SIG-M5 treated with dmso at 0.1 percent for 504 hours (cell line): ENCODE data around the gene DPP10.
"Not testable (repeated sequence)": the region's sequence is repeated elsewhere in the genome, so short reads cannot be mapped to it uniquely, and the experiment has no call there.

Source experiments
- DNase-seq: peaks from one replicate; lab custom pipeline; 2025; ENCODE audit not compliant: unreplicated experiment; lab: John Stamatoyannopoulos, UW

Gene DPP10

DNA sequence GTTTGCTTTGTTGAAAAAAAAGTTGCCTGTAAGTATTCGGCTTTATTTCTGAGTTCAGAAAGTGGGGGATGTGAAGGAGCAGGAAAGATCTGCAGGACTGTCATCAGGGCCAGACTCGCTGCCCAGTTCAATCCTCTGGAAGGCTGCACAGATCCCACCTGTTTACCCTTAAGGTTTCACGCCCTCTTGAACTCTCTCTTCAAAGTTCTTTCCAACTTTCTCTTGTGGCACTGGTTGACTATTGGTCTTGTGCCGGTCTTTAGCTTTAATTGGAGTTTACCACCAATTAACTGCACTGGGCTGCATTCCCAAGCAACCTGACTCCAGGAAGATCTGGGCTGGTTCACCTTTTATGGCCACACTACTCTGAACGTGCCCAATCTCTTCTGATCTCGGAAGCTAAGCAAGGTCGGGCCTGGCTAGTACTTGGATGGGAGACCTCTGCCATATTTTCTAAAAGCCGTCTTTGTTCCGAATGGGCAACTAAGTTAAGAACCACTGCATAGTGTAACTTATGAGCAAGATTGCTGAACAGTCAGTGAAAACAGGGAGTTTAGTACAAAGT, 495.0 kb downstream of the DPP10 start:
- no peak for DNase-seq

DNA sequence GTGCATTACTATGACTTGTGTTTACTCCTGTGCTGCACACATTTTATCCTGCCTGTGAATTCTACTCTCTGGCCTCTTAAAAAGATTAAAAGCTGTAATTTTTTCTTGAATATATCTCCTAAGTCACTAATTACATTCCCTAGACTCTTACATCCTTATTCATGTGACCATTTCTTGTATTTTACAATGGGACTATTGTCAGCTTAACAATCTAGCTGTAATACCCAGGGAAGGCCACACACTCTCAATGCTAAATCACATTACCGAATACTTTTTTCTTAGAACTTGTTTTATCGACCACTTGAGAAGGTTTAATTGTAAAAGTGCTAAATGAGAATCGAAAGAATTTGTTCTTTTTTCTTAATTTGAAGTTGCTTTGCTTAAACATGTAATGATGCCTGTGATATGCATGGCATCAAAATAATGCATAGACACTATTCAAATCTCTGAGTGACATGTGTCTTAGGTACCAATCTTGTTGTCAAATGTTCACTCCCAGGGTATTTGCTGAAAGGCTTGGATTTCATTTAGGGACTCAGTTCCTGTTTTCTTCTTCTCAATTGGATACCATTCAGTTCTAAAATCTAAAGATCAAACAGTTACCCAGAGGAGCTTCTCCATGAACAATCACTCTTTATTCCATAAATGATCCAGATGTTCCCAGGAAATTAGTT, 498.5 kb downstream of the DPP10 start:
- DNase-seq, result no peak

DNA sequence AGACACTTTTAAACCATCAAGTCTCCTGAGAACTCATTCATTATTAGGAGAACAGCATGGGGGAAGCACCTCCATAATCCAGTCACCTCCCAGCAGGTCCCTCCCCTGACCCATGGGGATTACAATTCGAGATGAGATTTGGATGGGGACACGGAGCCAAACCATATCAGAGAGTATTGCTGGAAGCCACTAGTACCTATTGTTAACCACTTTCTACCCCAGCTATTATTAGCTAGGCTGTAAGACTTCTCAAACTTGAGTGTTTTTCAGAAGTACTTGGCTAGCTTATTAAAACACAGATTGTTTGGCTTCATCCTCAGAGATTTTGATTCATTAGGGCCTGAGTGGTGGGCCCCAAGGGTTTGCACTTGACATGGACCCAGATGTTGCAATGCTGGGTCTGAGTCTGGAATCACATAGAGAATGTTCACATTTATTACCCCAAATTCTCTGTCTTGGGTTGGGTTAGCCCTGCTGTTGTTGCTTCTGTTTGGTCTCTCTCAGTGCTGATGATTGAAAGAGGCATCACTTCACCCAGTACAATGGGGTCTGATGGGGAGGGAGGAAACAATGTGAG, 506.9 kb downstream of the DPP10 start:
- no peak for DNase-seq

DNA sequence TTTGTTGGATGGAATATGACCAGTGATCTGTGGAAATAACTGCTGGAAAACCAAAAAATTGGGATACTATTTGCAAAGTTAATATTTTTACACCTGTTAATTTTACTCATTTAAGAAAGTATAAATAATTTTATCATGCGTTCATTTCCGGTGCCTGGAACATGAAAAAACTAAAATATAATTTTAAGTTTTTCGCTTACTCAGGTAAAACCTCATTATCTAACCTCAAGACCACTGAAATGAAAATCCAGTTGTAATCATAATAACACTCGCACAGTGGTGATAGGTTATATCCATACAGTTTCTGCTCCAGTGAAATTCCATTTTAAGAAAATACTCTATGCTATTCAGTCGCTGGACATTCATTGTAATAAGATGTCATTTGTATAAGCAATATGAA, 517.9 kb downstream of the DPP10 start:
- no peak for DNase-seq

DNA sequence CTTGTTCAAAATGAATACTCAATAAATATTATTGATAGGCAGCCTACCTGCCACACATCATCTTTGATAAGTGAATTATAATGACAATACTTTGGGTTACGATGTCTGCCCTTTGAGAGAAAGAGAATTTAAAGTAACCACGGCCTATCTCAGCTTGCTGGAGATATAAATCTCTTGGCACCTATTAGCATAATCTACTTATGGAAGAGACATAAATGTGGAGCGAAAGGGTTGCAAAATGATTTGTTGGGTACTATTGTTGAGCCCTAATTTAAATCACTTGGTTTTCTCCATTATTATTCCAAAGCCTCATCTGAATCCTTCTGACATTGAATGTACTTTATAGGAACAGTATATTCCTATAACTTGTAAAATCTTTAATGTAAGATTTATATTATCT, 520.1 kb downstream of the DPP10 start:
- no peak for DNase-seq

DNA sequence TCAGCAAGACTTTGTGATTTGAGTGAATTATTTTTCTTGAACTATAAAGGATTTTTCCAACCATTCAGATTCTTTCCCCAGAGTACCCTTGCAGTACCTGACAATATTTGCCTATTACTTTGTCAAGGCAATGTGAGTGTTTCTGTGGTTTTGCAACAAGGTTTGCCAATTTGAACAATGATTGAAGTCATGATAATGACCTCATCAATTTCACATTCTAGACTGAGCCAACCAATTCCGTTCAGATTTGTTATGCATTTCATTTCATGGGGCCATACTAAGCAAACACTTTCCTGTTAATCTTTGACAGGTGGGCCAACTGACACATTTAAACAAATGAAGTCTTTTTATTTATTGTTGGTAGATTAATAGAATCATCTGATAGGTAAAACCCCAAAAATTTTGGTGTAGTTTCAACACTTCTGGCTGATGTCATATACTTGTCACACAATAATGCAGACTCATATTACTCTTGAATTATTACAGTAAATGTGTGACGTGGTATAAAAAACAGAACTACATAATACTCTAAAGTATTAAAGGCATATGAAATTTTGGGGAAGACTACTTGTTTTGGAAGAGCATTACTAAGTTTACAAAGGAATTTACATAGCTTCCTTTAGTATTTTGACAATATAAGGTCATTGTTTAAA, 526.4 kb downstream of the DPP10 start:
- DNase-seq, result no peak

DNA sequence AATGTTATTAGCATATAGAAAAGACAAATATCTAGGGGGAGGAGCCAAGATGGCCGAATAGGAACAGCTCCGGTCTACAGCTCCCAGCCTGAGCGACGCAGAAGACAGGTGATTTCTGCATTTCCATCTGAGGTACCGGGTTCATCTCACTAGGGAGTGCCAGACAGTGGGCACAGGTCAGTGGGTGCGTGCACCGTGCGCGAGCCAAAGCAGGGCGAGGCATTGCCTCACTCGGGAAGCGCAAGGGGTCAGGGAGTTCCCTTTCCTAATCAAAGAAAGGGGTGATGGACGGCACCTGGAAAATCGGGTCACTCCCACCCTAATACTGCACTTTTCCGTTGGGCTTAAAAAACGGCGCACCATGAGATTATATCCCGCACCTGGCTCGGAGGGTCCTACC, 561.9 kb downstream of the DPP10 start:
- not testable (repeated sequence) for DNase-seq

DNA sequence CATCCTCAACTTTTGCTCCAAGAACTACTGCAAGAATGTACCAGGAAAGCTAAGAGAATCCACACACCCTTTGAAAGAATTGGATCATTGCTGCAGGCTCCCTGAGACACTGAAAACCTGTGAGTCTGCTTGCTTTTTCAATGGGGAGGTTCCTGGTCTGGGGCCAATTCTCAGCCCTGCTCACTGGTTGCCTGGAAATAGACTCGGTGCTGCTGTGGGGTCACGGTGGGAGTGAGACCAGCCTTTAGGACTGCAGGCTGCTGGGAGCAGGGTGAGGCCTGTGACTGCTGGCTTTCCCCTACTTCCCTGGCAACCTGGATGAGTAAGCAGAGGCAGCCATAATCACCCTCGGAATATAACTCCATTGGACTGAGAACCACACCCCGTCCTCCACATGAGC, 569.3 kb downstream of the DPP10 start:
- no peak for DNase-seq

DNA sequence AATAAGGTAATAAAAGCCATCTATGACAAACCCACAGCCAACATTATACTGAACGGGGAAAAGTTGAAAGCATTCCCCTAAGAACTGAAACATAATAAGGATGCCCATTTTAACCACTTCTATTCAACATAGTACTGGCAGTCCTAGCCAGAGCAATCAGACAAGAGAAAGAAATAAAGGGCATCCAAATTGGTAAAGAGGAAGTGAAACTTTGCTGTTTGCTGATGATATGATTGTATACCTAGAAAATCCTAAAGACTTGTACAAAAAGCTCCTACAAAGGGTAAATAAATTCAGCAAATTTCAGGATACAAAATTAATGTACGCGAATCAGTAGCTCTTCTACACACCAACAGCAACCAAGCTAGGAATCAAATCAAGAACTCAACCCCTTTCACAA, 579.6 kb downstream of the DPP10 start:
- not testable (repeated sequence) for DNase-seq

DNA sequence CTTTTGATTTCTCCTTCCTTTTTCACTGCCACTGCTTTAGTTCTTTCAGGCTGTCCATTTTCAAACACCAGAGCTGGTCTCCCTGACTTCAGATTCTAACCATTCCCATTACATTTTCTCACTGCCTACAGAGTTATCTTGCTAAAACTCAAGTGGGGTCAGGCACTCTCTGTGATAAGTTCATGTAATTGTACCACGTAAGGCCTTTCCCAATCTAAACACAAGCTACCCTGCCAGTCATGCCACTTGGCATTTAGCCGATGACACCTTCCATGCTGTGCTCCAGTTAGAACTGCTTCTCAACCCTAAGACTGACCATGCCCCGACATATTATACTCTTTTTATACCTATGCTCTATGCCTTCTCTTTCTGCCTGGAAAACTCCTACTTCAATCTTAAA, 592.4 kb downstream of the DPP10 start:
- no peak for DNase-seq

DNA sequence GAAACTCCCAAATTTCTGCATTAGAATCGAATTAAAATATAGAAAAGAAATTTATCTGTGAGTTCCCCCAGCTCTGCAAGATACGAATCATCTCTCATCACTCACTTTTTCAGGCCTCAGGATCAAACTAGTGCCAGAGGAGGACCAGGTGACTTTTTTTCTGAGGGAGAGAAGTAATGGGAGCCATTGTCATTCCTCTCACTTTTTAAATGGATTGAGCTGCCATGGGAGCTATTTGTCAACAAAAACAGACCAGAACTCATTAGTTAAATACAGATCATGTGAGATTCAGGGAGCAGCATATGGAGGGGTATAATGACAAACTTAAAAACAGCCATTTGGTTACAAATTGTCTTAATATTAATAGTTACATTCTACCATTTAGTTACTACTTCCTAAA, 594.4 kb downstream of the DPP10 start:
- no peak for DNase-seq

DNA sequence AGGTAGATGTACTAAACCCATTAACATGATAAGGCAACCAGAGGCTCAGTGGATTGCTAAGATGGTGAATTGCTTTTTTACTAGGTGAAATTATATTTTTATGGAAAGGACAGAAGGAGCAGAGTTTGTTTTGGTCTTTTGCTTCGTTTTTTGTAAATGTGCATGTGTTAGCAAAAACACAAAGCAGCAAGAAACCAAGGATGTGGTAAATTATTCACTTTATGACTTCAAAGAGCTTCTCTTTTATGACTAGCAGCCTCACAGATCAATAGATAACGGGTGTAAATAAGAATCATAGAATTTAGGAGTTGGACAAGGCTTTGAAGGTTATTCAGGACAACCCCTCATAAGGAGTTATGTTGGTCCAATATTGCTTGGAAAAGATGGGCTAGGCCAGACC, 615.0 kb downstream of the DPP10 start:
- DNase-seq, result no peak

DNA sequence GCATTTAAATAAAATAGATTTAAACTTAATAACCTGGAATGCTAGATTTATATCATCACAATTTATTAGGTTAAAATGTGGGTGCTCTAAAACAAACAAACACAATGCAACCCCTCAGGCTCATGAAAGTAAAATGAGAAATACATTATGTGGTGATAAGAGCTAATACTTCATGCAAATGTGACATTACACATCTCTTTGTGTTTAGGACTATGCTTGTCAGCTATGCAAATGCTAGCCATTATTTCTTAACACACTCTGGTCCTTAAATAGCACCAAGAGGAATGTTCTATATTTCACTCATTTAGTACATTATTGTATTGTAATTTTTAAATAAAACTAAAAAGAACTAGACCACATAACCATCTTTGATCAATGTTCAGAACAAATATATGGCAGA, 627.6 kb downstream of the DPP10 start:
- DNase-seq, result no peak

DNA sequence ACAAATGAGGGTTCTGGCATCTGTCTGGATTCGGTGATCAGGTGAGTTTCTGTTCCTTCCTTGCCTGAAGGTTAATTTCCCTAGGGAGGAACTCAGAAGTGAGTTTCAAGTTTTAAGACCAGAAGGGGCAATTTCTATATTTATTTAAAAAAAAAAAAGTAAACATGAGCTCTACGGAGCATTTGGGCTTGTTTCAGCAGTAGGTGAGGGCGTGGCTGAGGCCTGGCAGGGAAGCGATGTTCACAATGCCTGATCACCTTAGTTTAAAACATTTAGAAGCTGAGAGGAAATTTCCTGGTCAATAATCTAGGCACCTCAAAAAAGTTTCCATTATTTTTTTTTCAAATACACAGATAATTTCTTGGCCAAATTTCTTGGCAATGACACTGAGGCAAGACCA, 629.1 kb downstream of the DPP10 start:
- no peak for DNase-seq

DNA sequence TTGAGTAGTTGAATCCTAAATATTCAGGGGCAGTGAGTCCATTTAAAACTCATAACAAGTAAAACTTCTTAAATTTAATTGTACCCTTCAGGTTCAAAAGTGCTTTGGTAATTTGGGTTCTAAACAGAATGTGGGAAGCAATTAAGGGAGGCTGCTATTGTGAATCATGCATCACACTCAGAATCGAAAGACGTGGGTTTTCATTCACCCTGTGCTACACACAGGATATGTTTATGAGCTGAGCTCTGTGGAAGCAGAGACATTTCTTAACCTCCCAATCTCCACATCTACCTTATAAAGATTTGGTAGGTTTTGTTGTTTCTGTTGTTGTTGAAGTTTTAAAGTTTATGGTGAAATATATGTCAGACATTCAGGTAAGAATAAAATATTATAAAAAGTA, 633.4 kb downstream of the DPP10 start:
- no peak for DNase-seq

DNA sequence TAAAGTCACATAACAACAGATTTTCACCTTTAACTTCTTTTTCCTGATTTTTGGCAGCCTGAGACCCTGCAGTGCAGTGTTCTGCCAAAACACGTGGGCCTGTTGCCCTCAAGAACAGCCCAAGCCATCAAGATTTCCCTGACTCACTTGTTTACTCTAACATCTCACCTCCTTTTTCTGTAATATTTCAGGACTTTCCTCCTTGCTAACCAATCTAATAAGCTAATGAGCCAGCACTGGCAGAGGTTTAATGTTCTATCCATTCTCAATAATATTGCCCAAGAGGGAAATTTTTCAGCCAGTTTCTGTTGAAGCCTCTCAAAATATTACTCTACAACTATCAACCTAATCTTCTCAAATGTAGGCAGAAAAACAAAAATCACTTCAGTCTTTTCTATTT, 635.2 kb downstream of the DPP10 start:
- no peak for DNase-seq

DNA sequence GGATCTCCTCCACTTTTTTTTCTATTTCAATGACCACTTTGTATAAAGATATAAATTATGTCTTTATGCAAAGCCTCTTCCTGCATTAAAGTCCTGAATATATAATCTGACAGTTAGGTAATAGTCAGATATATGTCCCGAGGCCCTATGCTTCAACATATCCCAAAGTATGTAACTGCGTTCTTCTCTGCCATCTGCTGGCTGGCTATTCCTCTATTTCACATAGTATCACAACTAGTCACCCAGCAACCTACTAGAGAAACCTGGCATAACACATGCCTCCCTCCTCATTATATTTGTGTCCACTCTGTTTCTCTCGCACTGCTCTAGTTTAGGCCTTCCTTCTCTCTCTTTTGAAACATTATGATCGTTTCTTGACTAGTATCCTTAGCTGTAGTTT, 640.8 kb downstream of the DPP10 start:
- peak; percentile 2 for DNase-seq

DNA sequence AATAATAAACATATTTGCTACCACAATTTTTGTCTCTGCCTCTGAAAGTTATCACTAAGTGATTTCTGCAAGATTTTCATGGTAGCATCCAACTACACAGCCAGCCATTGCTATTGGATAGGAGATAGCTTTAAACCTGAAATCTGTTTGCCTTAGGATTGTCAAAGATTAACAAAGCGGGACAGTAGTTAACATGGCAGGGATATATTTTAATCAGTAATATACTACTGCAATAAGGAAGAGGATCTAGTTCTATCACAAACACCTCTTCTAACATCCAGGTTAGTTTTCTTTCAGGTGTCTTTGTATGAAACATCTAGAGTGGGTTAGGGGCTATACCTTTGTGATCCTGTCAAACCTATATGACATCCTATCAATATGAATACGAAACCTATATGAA, 641.3 kb downstream of the DPP10 start:
- no peak for DNase-seq

DNA sequence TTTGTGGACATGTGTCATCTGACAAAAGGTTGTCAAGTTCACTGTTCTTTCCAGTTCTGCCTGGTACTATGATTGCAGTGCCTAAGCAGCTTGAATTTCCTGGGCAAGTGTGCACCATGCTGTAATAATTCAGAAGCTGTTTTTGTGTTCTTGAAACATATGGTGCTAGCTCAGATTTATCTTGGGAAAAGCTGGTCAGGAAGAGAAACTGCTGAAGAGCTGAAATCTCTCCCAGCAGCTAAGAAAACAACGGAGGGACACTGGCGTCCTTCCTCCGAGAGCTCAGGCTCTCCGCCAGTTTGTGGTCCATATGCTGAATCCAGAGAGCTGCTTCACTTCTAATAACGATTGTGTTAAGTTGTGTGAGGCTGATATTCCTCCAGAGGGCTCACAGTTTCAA, 642.0 kb downstream of the DPP10 start:
- no peak for DNase-seq

DNA sequence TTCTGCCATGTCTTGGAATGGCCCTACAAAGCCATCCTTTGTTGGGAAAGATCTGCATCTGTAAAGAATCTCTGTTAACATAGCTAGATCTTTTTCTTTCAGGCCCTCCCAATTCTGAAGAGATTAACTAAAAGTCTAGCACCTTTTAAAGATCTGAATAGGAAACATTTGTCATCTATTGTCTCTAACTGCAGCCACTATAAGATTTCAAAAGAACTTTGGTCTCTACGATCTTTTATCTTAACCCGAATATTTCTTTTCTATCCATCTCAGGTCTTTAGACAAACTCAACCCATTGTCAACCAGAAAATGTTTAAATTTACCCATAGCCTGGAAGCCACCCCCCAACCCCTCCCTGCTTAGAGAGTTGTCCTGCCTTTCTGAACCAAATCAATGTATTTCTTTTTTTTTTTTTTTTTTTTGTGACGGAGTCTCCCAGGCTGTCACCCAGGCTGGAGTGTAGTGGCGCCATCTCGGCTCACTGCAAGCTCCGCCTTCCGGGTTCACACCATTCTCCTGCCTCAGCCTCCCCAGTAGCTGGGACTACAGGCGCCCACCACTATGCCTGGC, 643.7 kb downstream of the DPP10 start:
- DNase-seq, result not testable (repeated sequence)

DNA sequence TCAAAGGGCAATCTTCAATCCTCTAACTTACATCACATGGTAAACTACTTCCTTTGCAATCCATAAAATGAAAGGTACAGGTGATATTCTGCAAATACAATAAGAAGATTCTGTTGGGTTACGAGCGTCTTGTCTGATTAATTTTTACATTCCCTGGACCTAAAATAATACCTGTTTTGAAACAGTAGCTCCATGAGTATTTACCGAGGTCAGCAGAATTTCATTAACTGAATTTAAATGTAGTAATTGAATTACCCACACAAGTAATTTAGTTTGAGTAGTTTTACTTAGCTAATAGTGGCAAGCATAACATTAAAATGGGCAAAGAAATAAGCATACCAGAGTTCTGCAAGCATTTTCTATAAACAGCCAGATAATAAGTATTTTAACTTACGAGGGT, 652.0 kb downstream of the DPP10 start:
- DNase-seq, result no peak

DNA sequence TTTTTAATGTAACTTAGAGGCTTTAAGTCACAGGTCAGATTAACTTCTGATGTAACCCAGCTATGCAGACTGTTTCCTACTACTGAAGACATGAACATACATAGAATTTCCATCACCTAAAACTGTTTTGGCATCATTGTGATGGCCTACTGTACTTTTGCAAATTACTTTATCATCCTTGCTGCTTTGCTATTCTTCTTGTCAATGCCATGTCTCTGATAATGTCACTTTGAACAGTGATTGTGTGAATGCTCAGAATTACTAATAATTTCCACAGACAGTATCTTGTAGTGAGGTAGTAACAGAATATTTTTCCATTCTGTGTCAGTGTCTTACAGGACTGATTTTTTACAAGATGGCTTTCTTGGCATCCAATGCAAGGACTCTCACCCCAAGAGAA, 663.5 kb downstream of the DPP10 start:
- no peak for DNase-seq
